ENCODE data around the gene CASP8. TPM values are rescaled to one million over a fixed set of nuclear protein-coding genes. Genes with fewer than 3 reads are reported as not detected.

CASP8 gene
- total and polyA plus RNA-seq, 2 of the 8 experiments (the other 6 are each of a cell fraction or from before 2014, with no cell fraction given) = 2.3 to 3.6 TPM

- Histone ChIP-seq H4K8ac (ENCODE audit: extremely low read depth, insufficient read depth, low read length) (no peak overlapping the region), H2BK12ac (ENCODE audit: low read depth, low read length) (no peak overlapping the region), H3K14ac (ENCODE audit: insufficient read length) (no peak overlapping the region), H3K23ac (ENCODE audit: insufficient read length) (no peak overlapping the region), H3K4me3 (ENCODE audit: extremely low read depth in 1 of 4, insufficient read depth in 2 of 4, low read depth in 3 of 4, low read length in 4 of 4) (peak overlapping the region in 3 of 4 experiments; percentile 7 to 48 (median 20); a peak in 4 of 8 replicates), H2BK120ac (replicated peaks; ENCODE audit: low read depth, low read length) (no peak overlapping the region), H3K56ac (replicated peaks; ENCODE audit: insufficient read length, low read depth, low read length) (no peak overlapping the region), H3K23me2 (ENCODE audit: low read depth, low read length) (no peaks in the 10 kb centered on the region; the same call in 1 of the 2 replicates), H2AK5ac (ENCODE audit: low read depth, low read length) (no peak overlapping the region), H3K79me1 (ENCODE audit: low read depth, low read length) (no peaks in the 10 kb centered on the region), H2BK15ac (ENCODE audit: low read length) (0 out of 2 replicates have a peak overlapping the region, but pooled peaks have one; percentile 31), H4K5ac (ENCODE audit: insufficient read length, low read depth, low read length) (no peak overlapping the region), H3K9ac (replicated peaks in 1 of 4; ENCODE audit: extremely low read depth in 1 of 4, low read depth in 3 of 4, low read length in 3 of 4) (no peak overlapping the region), H3K79me2 (ENCODE audit: control insufficient read depth in 1 of 2, insufficient read depth in 2 of 2, low read length in 2 of 2) (no peaks in the 10 kb centered on the region), H4K91ac (replicated peaks; ENCODE audit: insufficient read length, low read length) (no peak overlapping the region), H3K27me3 (replicated peaks in 1 of 4; ENCODE audit: control insufficient read depth in 3 of 4, extremely low read depth in 1 of 4, insufficient read depth in 3 of 4, low read length in 3 of 4) (no peaks in the 10 kb centered on the region; a peak in 2 of 7 replicates), H3K4ac (replicated peaks; ENCODE audit: insufficient read length, low read depth, low read length) (no peak overlapping the region), H2BK20ac (ENCODE audit: low read length) (no peak overlapping the region), H3K4me2 (ENCODE audit: insufficient read depth in 1 of 2, low read depth in 2 of 2, low read length in 2 of 2) (peak overlapping the region; percentile 51 to 65), H2BK5ac (ENCODE audit: low read depth, low read length) (0 out of 2 replicates have a peak overlapping the region, but pooled peaks have one; percentile 7), H3K4me1 (replicated peaks in 1 of 4; ENCODE audit: control insufficient read depth in 3 of 4, insufficient read depth in 4 of 4, low read length in 3 of 4) (no peaks in the 10 kb centered on the region; a peak in 1 of 7 replicates), H3K18ac (ENCODE audit: extremely low read depth, low read length) (no peak overlapping the region), H3K27ac (ENCODE audit: low read depth, low read length) (no peak overlapping the region), H4K20me1 (replicated peaks in 1 of 2; ENCODE audit: control insufficient read depth in 1 of 2, insufficient read depth in 2 of 2, low read length in 2 of 2) (no peaks in the 10 kb centered on the region), H2AFZ (ENCODE audit: low read length) (peak overlapping the region; percentile 55; the same call in 1 of the 2 replicates), H3K36me3 (ENCODE audit: control insufficient read depth in 2 of 4, insufficient read depth in 4 of 4, low read length in 3 of 4) (no peaks in the 10 kb centered on the region), H3K9me3 (ENCODE audit: insufficient read depth in 2 of 2, low read depth in 1 of 2, low read length in 1 of 2) (no peaks in the 10 kb centered on the region)
- ChIA-PET POLR2A (ENCODE audit: partially characterized antibody) (interaction anchor here (0.6 to 2.1 kb wide), 2 partner anchors 12 to 28 kb away, joined by 3 to 9 read pairs; no protein-coding TSS in a partner anchor), CTCF (ENCODE audit: partially characterized antibody) (interaction anchor here (0.9 to 3.3 kb wide), 21 partner anchors 11 to 390 kb away, joined by 3 to 42 read pairs (median 7); partner anchors contain the start of genes CASP10, CFLAR and PPIL3)
- 66% methylated on average over 8 of the region's 8 CpGs; no CpG with 5 or more reads in 1 of the 2 experiments for WGBS, 2 experiments (ENCODE audit: extremely low coverage in 1 of 2, insufficient coverage in 1 of 2, insufficient read length in 1 of 2, insufficient replicate concordance in 2 of 2, low coverage in 1 of 2, low lambda C conversion rate in 2 of 2, missing lambda C conversion rate in 1 of 2)
- DNase-seq (ENCODE audit: low read depth in 1 of 2, low spot score in 2 of 2) = peak; percentile 27 to 51
- FAIRE-seq = no peak
- 0 out of 2 replicates have a peak, but pooled peaks have one; percentile 36 for TF ChIP-seq TAF1 (IDR thresholded peaks at IDR 0.05; ENCODE audit: low read depth, low read length)
- TF ChIP-seq ATF3 (IDR thresholded peaks at IDR 0.05; ENCODE audit: insufficient read depth, low read depth, low read length) = no peak
- TF ChIP-seq, protein P1, sequence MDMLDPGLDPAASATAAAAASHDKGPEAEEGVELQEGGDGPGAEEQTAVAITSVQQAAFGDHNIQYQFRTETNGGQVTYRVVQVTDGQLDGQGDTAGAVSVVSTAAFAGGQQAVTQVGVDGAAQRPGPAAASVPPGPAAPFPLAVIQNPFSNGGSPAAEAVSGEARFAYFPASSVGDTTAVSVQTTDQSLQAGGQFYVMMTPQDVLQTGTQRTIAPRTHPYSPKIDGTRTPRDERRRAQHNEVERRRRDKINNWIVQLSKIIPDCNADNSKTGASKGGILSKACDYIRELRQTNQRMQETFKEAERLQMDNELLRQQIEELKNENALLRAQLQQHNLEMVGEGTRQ (IDR thresholded peaks at IDR 0.05; ENCODE audit: low read length) = peak; percentile 32; the same call in 1 of the 2 replicates
- TF ChIP-seq EGR1 (IDR thresholded peaks at IDR 0.05; ENCODE audit: borderline replicate concordance, low read depth, low read length) = no peak
- TF ChIP-seq SAP30 (IDR thresholded peaks at IDR 0.05; ENCODE audit: insufficient read depth, insufficient replicate concordance, low read length) = no peak
- TF ChIP-seq, protein P2, sequence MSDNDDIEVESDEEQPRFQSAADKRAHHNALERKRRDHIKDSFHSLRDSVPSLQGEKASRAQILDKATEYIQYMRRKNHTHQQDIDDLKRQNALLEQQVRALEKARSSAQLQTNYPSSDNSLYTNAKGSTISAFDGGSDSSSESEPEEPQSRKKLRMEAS (IDR thresholded peaks at IDR 0.05) = peak; percentile 38; the same call in 1 of the 2 replicates
Measured at GRCh38 chr2:201233192-201233811, 27.0 kb upstream of the CASP8 start.
